ENCODE measurements around the gene CELA2A.

DNA sequence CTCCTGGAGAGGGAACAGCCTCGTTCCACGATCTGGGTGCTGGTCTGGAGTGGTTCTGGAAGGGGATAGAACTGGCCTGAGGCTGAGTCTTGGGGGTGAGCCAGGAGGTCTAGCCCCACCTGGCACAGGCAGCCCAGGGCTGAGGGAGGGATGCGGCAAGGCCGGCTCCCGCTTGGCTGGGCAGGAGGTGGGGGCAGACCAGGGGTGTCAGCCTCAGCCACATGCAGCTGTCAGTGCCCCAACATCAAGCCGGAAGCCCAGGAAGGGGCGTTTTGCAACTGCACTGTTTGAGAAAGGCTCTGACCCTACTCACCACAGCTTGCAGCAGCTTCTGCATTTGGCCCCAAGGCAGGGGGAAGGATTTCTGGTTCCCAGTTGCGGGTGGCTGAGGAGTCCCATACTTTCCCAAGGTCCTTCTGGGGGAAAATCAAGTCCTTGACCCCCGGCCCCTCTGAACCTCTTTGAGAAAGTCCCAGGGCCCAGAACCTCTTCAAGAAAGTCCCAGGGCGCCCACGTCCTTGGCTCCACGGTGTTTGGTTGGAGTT, 44.9 kb upstream of the CELA2A start:
- TF ChIP-seq, protein P1, sequence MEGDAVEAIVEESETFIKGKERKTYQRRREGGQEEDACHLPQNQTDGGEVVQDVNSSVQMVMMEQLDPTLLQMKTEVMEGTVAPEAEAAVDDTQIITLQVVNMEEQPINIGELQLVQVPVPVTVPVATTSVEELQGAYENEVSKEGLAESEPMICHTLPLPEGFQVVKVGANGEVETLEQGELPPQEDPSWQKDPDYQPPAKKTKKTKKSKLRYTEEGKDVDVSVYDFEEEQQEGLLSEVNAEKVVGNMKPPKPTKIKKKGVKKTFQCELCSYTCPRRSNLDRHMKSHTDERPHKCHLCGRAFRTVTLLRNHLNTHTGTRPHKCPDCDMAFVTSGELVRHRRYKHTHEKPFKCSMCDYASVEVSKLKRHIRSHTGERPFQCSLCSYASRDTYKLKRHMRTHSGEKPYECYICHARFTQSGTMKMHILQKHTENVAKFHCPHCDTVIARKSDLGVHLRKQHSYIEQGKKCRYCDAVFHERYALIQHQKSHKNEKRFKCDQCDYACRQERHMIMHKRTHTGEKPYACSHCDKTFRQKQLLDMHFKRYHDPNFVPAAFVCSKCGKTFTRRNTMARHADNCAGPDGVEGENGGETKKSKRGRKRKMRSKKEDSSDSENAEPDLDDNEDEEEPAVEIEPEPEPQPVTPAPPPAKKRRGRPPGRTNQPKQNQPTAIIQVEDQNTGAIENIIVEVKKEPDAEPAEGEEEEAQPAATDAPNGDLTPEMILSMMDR (conservative IDR thresholded peaks at IDR 0.05; ENCODE audit: low read length): no peak
- no peak for TF ChIP-seq EZH2phosphoT487 (IDR thresholded peaks at IDR 0.05; ENCODE audit: borderline replicate concordance)
